ENCODE measurements around the gene JMJD7.

JMJD7 gene

GRCh38 chr15:41814534-41814933 is 13.4 kb upstream of the JMJD7 start:
- Histone ChIP-seq H3K36me3 (peaks cover 3% of the 10 kb centered on the region; the same call in 1 of the 2 replicates), H3K9me3 (no peaks in the 10 kb centered on the region), H3K27me3 (no peaks in the 10 kb centered on the region), H3K4me1 (no peaks in the 10 kb centered on the region), H3K4me3 (ENCODE audit: low read depth, low read length) (no peak overlapping the region)
- TF ChIP-seq CTCF (IDR thresholded peaks at IDR 0.05; ENCODE audit: low read depth, low read length): no peak
- DNase-seq: no peak

- H3K36me3 ChIP-seq: peaks cover 3% of the 10 kb centered on the region; the same call in 1 of the 2 replicates
- H3K9me3 ChIP-seq: no peaks in the 10 kb centered on the region
- no peaks in the 10 kb centered on the region for H3K4me1 ChIP-seq
- no peak for DNase-seq
- H3K27me3 ChIP-seq: no peaks in the 10 kb centered on the region
- no peak for TF ChIP-seq CTCF (IDR thresholded peaks at IDR 0.05; ENCODE audit: low read depth, low read length)
- H3K4me3 ChIP-seq (ENCODE audit: low read depth, low read length): no peak overlapping the region
Observed at GRCh38 chr15:41816788-41817187, 11.1 kb upstream of the JMJD7 start.

GRCh38 chr15:41817327-41817726 is 10.6 kb upstream of the JMJD7 start:
- no peak for DNase-seq
- H3K4me1 ChIP-seq: no peaks in the 10 kb centered on the region
- peaks cover 3% of the 10 kb centered on the region; the same call in 1 of the 2 replicates for H3K36me3 ChIP-seq
- H3K4me3 ChIP-seq (ENCODE audit: low read depth, low read length): no peak overlapping the region
- H3K27me3 ChIP-seq: no peaks in the 10 kb centered on the region
- H3K9me3 ChIP-seq: no peaks in the 10 kb centered on the region
- no peak for TF ChIP-seq CTCF (IDR thresholded peaks at IDR 0.05; ENCODE audit: low read depth, low read length)

GRCh38 chr15:41817781-41818180 is 10.1 kb upstream of the JMJD7 start:
- Histone ChIP-seq H3K4me3 (ENCODE audit: low read depth, low read length) (no peak overlapping the region), H3K36me3 (peaks cover 3% of the 10 kb centered on the region; the same call in 1 of the 2 replicates), H3K27me3 (no peaks in the 10 kb centered on the region), H3K9me3 (no peaks in the 10 kb centered on the region), H3K4me1 (no peaks in the 10 kb centered on the region)
- no peak for TF ChIP-seq CTCF (IDR thresholded peaks at IDR 0.05; ENCODE audit: low read depth, low read length)
- DNase-seq: no peak

- TF ChIP-seq CTCF (IDR thresholded peaks at IDR 0.05; ENCODE audit: low read depth, low read length): no peak
- peaks cover 11% of the 10 kb centered on the region for H3K36me3 ChIP-seq
Observed at GRCh38 chr15:41819455-41820050, 8.3 kb upstream of the JMJD7 start.

GRCh38 chr15:41820791-41821423 is 7.0 kb upstream of the JMJD7 start:
- peaks cover 8% of the 10 kb centered on the region for H3K36me3 ChIP-seq
- DNase-seq: no peak
- TF ChIP-seq CTCF (IDR thresholded peaks at IDR 0.05; ENCODE audit: low read depth, low read length): no peak
- H3K4me1 ChIP-seq: no peaks in the 10 kb centered on the region
- H3K4me3 ChIP-seq (ENCODE audit: low read depth, low read length): no peak overlapping the region
- no peaks in the 10 kb centered on the region for H3K27me3 ChIP-seq
- H3K9me3 ChIP-seq: no peaks in the 10 kb centered on the region

More at GRCh38 chr15:41819455-41820050, 8.3 kb upstream of the JMJD7 start:
- Histone ChIP-seq H3K27me3 (no peaks in the 10 kb centered on the region), H3K4me3 (ENCODE audit: low read depth, low read length) (no peak overlapping the region), H3K9me3 (no peaks in the 10 kb centered on the region), H3K4me1 (no peaks in the 10 kb centered on the region)
- no peak for DNase-seq
